ENCODE results near the gene CDC20B.

GRCh38 chr5:55218967-55219366 is 46.0 kb upstream of the CDC20B start:
- TF ChIP-seq, protein P1, sequence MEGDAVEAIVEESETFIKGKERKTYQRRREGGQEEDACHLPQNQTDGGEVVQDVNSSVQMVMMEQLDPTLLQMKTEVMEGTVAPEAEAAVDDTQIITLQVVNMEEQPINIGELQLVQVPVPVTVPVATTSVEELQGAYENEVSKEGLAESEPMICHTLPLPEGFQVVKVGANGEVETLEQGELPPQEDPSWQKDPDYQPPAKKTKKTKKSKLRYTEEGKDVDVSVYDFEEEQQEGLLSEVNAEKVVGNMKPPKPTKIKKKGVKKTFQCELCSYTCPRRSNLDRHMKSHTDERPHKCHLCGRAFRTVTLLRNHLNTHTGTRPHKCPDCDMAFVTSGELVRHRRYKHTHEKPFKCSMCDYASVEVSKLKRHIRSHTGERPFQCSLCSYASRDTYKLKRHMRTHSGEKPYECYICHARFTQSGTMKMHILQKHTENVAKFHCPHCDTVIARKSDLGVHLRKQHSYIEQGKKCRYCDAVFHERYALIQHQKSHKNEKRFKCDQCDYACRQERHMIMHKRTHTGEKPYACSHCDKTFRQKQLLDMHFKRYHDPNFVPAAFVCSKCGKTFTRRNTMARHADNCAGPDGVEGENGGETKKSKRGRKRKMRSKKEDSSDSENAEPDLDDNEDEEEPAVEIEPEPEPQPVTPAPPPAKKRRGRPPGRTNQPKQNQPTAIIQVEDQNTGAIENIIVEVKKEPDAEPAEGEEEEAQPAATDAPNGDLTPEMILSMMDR (IDR thresholded peaks at IDR 0.05; ENCODE audit: low read depth, low read length, missing input control): no peak
- no peak for TF ChIP-seq ATF3 (IDR thresholded peaks at IDR 0.05)
- TF ChIP-seq, protein P2, sequence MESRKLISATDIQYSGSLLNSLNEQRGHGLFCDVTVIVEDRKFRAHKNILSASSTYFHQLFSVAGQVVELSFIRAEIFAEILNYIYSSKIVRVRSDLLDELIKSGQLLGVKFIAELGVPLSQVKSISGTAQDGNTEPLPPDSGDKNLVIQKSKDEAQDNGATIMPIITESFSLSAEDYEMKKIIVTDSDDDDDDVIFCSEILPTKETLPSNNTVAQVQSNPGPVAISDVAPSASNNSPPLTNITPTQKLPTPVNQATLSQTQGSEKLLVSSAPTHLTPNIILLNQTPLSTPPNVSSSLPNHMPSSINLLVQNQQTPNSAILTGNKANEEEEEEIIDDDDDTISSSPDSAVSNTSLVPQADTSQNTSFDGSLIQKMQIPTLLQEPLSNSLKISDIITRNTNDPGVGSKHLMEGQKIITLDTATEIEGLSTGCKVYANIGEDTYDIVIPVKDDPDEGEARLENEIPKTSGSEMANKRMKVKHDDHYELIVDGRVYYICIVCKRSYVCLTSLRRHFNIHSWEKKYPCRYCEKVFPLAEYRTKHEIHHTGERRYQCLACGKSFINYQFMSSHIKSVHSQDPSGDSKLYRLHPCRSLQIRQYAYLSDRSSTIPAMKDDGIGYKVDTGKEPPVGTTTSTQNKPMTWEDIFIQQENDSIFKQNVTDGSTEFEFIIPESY (IDR thresholded peaks at IDR 0.05): no peak
- no peak for TF ChIP-seq SP1 (IDR thresholded peaks at IDR 0.05)
- no peak for TF ChIP-seq HNF4G (IDR thresholded peaks at IDR 0.05)
- TF ChIP-seq TAF1 (conservative IDR thresholded peaks at IDR 0.05): no peak
- no peak for TF ChIP-seq HNF4A (conservative IDR thresholded peaks at IDR 0.05)
- TF ChIP-seq RAD21 (IDR thresholded peaks at IDR 0.05): no peak
- TF ChIP-seq YY1 (IDR thresholded peaks at IDR 0.05): no peak
- TF ChIP-seq EGR1 (IDR thresholded peaks at IDR 0.05; ENCODE audit: low read depth in 2 of 2): no peak
- no peak for TF ChIP-seq RXRA (IDR thresholded peaks at IDR 0.05)

All from liver (tissue), 3 donors.